HG02973 (cell line): ENCODE results near the gene GZMM.
"Not testable (repeated sequence)": the region's sequence is repeated elsewhere in the genome, so short reads cannot be mapped to it uniquely, and the experiment has no call there.

Experiments used
- ATAC-seq: cut with Tn5 transposase; IDR thresholded peaks from one replicate; pipeline ENCODE4 v1.9.1; 2021; ENCODE audit warnings: moderate library complexity; ENCODE audit not compliant: unreplicated experiment

The GZMM gene

GRCh38 chr19:580274-580835, 36.5 kb downstream of the GZMM start:
- ATAC-seq = no peak

- ATAC-seq = no peak
Observed at GRCh38 chr19:581399-582111, 37.7 kb downstream of the GZMM start.

GRCh38 chr19:582497-583197, 38.8 kb downstream of the GZMM start:
- no peak for ATAC-seq

- no peak for ATAC-seq
Observed at GRCh38 chr19:583198-583967, 39.5 kb downstream of the GZMM start.

GRCh38 chr19:583968-584239, 40.1 kb downstream of the GZMM start:
- no peak for ATAC-seq

- ATAC-seq = no peak
Observed at GRCh38 chr19:584240-585001, 40.6 kb downstream of the GZMM start.

GRCh38 chr19:585146-585545, 41.3 kb downstream of the GZMM start:
- ATAC-seq = not testable (repeated sequence)

- no peak for ATAC-seq
Observed at GRCh38 chr19:585551-586110, 41.8 kb downstream of the GZMM start.

GRCh38 chr19:588093-588740, 44.4 kb downstream of the GZMM start:
- ATAC-seq = no peak

- ATAC-seq = no peak
Observed at GRCh38 chr19:588741-589692, 45.2 kb downstream of the GZMM start.

GRCh38 chr19:589693-590395, 46.0 kb downstream of the GZMM start, which contains the start of gene HCN2:
HCN2 (plus strand) TSS chr19:589881; CDS start chr19:589946, 65 bp downstream.
- no peak for ATAC-seq

GRCh38 chr19:590396-590745, 46.5 kb downstream of the GZMM start:
- no peak for ATAC-seq

- no peak for ATAC-seq
Observed at GRCh38 chr19:590750-591098, 46.9 kb downstream of the GZMM start.

GRCh38 chr19:591099-591958, 47.5 kb downstream of the GZMM start:
- no peak for ATAC-seq

GRCh38 chr19:592101-592500, 48.2 kb downstream of the GZMM start:
- ATAC-seq = no peak

GRCh38 chr19:593055-593454, 49.2 kb downstream of the GZMM start:
- no peak for ATAC-seq

GRCh38 chr19:593505-593904, 49.7 kb downstream of the GZMM start:
- ATAC-seq = no peak
